Measurements from ENCODE around the gene ELK1.
"Not testable (repeated sequence)": the region's sequence is repeated elsewhere in the genome, so short reads cannot be mapped to it uniquely, and the experiment has no call there.

ELK1 gene

GRCh38 chrX:47611926-47612325 lies 38.4 kb downstream of the ELK1 start:
- DNase-seq (ENCODE audit: low read depth in 2 of 2) = no peak

DNA sequence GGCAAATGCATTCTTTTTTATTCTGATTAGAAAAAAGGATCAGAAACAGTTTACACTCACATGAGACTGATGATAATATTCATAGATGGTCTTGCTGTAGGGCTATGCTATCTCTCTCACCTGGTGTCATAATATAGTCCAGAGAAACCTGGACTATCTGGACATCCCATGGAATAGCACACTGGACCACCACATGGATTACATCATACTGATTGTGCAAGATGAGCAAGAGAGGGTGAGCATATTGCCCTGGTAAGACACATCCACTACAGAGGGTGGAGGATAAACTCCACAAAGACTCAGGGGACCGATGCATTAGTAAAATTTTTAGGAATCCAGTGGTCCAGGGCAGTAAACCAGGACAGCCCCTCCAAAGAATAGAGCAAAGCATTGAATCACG lies 38.9 kb downstream of the ELK1 start:
- no peak for DNase-seq (ENCODE audit: low read depth in 2 of 2)

GRCh38 chrX:47610511-47610910 lies 39.9 kb downstream of the ELK1 start:
- no peak for DNase-seq (ENCODE audit: low read depth in 2 of 2)

- DNase-seq (ENCODE audit: low read depth in 2 of 2) = no peak
These were observed 42.1 kb downstream of the ELK1 start for GRCh38 chrX:47608130-47608810.

- no peak for DNase-seq (ENCODE audit: low read depth in 2 of 2)
These were observed 43.3 kb downstream of the ELK1 start for GRCh38 chrX:47607091-47607490.

DNA sequence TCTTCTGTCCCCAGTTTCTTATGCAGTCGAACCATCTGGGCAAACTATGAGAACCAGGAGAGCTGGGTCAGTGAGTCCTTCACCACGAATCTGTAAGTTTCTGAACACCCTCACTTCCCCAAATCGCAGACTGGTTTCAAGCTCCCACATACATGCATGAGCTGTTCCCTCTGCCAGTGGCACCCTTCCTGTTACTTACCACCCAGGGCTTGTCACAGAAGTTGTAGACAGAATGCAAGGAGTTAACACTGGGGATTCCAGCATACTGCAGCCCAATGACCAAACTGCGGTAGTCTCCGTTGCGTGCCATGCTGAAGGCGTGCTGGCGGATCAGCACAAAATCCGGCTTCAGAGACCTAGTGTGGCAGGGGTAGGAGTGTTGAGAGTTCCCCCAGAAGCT lies 45.3 kb downstream of the ELK1 start:
- DNase-seq (ENCODE audit: low read depth in 2 of 2) = no peak

GRCh38 chrX:47603125-47603524 lies 47.2 kb downstream of the ELK1 start:
- DNase-seq (ENCODE audit: low read depth in 2 of 2) = not testable (repeated sequence)

GRCh38 chrX:47597222-47597621 lies 53.1 kb downstream of the ELK1 start:
- no peak for DNase-seq (ENCODE audit: low read depth in 2 of 2)

GRCh38 chrX:47596256-47596655 lies 54.1 kb downstream of the ELK1 start:
- DNase-seq (ENCODE audit: low read depth in 2 of 2) = no peak

- DNase-seq (ENCODE audit: low read depth in 2 of 2) = no peak
These were observed 54.6 kb downstream of the ELK1 start for GRCh38 chrX:47595716-47596251.

DNA sequence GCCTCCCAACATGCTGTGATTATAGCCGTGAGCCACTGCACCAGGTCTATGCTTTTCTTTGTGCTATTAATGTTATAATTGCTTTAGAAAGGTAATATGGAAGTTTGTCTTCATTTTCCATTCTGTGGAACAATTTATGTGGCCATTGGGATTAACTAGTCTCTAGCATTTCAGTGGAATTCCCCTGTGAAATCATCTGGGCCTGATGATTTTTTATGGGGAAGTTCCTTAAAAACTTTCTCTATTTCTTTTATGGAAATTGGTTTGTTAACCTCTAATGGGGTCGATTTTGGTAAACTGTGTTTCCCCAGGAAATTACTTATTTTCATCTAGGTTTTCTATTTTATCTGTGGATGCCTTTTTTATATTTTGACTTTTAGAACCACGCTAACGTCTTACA lies 56.8 kb downstream of the ELK1 start:
- DNase-seq (ENCODE audit: low read depth in 2 of 2) = no peak

GRCh38 chrX:47590984-47591383 lies 59.4 kb downstream of the ELK1 start:
- no peak for DNase-seq (ENCODE audit: low read depth in 2 of 2)

DNA sequence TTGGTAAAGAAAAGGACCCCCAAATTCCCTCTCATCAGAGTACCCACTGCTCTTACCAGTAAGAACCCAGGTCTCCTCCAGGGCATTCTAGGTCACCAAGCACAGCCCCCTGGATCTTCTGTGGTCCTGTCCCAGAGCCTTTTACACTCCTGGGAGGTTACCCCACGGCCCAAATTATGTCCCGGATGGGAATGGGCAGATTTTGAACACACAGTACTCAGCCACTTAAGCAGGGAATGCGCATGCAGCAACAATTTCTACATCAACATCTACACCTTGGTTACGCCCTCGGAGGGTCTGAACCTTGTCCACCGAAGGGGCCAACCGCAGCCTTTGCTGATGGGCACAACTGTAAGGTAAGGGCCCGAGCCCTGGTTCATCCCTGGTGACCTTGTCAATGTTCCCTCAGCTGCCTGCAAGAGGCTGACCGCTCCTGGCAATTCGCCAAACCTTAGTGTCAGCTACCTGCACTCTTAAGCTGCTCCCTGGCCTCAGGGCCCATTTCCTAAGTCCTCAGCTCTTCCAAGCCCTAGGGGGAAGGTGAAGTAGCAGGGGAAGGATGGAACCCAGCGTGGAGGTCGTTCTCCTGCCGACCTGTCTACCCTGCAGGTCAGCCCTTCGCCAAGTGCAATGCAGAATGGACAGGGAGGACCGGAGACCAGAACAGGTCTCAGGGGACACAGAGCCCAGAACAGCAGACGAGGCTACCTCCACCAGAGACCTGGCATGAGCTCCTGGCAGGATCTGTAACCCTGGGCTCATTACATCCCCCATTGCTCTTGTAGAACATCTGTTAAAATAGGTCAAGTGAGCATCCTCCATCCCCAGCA lies 62.2 kb downstream of the ELK1 start:
- no peak for DNase-seq (ENCODE audit: low read depth in 2 of 2)

GRCh38 chrX:47587091-47587891 lies 63.1 kb downstream of the ELK1 start:
- DNase-seq (ENCODE audit: low read depth in 2 of 2) = no peak

DNA sequence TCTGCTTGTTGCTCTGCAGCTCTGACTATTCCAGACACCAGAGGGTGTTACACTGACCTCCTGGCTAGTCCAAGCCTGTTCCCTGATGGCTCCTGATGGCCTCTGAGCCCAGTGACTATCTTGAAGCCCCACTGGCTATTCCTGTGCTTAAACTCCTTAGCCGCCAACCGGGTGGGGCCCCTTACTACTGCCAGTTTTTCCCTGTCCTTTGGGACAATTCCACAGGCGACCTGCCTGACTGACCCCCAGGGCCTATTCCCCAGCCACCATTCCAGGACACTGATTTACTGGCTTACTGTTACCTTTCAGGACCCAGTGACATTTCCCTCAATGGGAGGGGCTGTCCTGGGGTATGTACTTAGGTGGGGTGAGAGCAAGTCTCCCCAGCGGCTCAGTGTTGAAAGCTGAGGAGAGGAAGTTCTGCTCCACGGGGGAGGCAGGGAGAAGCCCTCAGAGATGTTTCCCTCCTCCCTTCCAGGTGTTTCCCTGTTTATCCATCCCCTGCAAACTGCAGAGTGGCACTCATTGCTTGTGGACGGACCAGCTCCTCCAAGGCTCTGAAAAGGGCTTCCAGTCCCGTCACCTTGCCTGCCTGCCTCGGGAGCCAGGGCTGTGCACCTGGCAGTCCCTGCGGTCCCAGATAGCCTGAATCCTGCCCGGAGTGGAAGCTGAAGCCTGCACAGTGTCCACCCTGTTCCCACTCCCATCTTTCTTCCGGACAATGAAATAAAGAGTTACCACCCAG lies 64.1 kb downstream of the ELK1 start:
- DNase-seq (ENCODE audit: low read depth in 2 of 2) = no peak

Data from stimulated activated CD8-positive, alpha-beta memory T cell treated with anti-CD3 and anti-CD28 coated beads, Interleukin-2, amount 100 ng/mL, for 48 hours (primary cell).